HG03135 (cell line): ENCODE results near the gene VWA5B1.

ENCODE experiments used
- ATAC-seq: cut with Tn5 transposase; IDR thresholded peaks from one replicate; pipeline ENCODE4 v1.9.1; 2021; ENCODE audit warnings: mild to moderate bottlenecking, moderate library complexity; ENCODE audit not compliant: unreplicated experiment

Gene VWA5B1

DNA sequence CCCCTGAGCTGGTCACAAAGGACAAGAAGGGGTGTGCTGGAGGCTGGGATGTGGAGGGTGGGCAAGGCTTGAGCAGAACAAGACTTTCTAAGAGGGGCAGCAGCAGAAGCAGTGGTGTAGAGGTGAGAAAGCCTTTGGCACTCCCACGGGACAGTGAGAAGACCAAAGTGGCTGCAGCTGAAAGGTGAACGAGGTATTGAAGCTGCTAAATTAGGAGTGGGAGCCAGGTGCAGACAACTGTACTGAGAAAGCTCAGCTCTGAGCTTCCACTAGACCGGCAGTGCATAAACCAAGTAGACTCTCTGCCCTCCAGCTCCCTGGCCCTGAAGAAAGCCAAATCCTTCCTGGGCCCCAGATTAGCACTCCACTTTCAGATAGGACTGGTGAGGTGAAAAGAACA lies 93.0 kb downstream of the VWA5B1 start:
- ATAC-seq, result no peak

DNA sequence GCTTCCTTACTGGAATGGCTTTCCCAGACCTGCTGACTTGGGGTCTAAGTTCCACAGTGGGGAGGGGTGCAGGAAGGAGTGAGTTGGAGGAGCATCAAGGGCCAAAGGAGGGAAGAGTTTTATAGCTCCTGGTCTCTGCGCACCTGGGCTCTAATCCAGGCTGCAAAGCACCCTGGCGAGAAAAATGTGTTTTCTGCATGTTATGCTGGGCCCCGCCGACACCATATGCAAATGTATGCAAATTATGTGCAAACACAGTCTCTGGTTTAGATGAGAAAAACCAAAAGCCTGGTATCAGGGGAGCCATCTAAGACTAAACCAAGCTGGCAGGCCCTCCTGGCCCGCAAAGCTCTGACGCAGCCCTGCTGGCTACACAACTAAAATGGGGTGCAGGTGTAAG lies 95.0 kb downstream of the VWA5B1 start:
- ATAC-seq, result no peak

DNA sequence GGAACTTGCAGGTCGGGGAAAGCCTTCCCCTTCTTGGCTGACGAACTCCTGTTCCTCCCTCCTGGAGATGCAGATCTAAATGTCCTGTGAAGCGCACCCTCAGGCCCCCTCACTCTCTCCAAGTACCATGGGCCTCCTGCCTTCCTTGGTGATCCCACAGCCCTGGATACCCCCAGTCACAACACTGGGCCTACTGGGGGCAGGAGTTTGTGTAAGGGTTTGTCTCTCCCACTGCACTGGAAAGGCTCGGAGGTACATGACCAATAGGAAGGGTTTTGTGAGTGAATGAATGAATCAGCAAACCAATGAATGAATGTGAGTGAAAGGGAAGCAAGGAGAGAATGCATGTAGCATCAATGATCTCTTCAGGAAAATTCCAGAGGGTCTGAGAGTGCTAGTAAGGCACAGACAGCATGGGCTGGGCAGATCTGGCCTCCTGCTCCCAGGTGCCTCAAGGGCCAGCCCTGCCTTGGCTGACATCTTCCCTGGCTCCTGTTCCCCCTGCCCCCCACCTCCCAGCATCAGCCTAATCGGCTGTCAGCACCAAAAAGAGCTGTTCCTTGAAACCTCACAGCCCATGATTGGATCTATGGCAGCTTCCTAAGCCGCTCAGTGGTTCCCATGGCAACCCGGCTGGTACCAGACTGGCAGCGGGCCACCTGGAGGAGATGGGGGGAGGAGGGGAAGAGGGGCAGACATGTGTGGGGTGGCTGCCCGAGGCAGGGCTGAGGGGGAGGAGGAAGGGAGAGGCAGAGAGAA lies 95.8 kb downstream of the VWA5B1 start:
- ATAC-seq, result no peak

DNA sequence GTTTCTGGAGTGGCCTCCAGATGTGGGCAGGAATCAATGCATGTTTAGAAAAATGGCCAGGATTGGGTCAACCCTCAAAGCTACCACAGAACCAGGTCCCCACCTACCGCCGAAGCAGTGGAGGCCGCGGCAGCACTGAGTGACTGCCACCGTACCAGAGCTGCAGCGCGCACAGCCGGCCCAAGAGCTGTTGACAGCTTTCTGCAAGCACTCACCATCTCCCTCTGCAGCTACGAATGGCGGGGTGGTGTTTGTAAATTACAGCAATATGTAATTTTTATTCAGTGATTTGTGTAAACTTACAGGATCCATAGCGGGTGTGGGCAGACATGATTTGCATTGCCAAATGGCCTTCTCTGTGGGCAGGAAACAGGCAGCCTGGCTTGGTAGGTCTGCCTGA lies 98.9 kb downstream of the VWA5B1 start:
- ATAC-seq, result no peak

DNA sequence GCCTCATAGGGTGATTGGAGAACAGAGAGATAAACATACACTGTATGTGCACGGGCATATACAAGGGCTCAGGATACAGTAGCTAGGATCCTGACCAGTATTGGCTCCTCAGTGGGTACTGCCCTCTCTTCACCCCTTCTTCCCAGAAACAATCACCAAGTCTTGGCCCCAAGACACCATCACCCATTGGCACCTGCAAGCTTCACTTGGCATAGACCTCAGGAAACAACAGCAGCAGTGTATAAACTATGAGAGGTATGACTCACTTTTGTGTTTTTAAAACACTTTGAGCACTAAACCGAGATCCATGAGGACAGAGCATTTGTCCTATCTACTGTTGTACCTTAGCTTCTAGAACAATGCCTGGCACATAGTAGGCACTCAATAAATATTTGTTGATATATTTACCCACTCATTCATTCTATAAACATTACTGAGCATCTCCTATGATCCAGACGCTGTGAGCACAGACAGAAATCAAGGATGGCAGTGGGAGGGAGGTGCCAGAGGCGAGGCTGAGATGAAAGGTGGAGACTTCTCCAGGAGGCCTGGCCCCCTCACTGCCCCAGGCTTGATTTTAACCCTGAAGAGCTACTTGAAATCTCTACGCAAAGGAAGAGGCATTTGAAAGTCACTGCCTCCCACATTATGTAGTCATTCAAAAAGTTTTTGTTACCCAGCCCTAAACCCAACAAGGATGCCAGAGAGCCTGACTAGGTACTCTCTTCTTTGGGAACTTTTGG lies 100.1 kb downstream of the VWA5B1 start:
- ATAC-seq, result no peak

DNA sequence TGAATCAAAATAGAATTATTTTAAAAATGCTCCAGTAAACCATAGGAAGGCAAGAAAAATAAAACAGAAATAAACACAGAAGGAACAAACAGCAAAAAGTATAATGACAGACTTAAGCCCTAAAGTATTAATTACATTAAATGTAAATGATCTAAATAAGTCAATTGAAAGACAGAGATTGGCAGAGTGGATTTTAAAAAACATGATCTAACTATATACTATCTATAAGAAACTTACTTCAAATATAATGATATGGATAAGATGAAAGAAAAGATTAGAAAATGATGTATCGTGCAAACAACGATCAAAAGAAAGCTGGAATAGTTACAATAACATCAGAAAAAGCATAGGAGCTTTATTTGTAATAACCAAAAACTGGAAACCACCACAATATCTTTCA lies 104.6 kb downstream of the VWA5B1 start:
- ATAC-seq, result no peak

DNA sequence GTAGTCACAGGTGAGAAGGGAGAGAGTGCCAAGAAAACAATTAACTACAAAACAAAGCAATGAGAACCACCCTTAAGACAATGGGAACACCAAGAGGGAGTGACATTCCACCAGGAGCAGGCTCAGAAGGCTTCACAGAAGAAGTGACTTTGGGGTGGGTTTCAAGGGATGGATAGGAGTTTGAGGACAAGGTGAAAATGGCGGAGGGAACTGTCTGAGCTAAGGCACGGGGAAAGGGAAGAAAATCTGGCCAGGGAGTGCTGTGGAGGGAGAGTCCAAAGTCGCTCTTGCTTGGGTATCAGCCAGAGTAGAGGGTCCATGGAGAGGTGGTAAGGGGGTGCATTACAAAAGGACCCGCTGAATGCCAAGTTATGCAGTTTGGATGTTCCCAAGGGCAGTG lies 108.1 kb downstream of the VWA5B1 start:
- no peak for ATAC-seq

DNA sequence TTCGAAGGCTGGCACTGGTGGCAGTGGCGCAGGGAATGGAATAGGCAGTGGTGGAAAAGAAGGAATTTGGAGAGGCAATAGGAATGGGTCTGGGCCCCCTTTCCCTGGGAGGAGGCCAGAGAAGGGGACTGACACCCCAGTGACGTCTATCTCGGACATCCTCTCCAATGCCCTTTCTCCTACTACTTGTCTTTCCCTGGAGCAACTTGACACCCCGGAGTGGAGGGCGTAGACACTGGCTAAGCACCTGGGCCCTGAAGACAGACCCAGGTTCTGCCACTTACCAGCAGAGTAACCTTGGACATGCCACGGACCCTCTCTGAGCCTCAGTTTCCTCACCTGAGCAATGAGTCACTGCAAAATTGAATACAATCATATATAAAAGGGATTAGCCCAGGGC lies 108.5 kb downstream of the VWA5B1 start:
- ATAC-seq, result no peak

DNA sequence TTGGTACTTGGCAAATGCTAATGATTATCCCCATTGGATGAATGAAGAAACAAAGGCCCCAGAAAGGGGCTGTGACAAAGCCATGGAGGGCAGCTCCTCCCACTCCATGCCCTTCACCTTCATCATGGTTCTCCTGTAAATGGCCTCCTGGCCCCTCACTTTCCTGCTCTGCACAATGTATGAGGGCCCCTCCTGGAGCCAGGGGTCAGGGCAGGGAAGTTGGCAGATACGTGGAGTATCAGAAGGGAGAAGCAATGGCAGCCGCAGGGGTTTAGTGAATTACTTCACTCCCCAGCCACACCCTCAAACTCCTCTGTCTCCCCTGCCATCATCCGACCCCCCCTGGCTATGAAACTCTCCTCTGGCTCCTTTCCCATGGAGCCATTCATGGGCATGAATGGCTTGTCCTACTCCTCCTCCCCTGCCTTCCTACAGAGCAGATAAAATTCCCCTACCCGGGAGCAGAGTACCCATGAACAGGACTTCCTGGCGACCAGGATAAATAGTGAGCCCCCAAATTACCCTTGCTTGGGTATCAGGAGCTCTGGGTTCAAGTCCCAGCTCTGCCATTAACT lies 109.0 kb downstream of the VWA5B1 start:
- no peak for ATAC-seq

DNA sequence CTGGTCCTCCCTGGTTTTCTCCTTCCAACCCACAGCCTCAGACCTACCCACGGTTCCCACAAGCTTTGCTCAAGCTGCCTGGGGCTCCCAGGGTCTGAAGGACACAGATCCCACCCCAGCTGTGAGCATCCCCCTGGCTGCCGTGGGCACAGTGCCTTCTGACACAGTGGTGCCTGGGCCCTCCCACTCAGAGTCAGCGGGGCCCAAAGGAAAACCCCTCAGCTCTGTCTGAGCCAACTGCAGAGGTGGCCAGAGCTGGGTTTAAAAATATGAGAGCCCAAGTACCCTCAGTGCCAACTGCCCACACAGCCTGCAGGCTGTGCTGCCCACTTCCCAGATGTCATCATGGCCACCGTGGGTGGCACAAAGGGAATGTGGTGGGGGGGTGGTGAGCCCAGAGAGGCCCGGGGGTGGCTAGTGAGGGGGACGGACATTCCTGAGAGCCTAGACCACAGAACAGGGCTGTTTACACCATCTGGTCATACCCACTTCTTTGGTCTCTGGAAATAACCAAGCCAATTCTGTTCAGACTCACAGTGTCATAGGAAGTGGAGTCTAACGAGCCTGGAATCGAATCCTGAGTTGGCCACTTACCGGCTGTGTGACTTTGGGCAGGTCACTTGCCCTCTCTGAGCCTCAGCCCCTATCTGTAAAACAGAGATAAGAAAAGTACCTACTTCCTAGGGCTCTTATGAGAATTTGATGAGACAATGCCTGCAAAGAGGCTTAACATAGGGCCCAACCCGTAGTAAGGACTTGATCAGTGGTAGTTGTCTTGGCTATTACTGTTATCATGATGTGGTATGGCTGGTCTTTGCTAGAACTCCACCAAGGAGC lies 109.9 kb downstream of the VWA5B1 start:
- ATAC-seq, result no peak

DNA sequence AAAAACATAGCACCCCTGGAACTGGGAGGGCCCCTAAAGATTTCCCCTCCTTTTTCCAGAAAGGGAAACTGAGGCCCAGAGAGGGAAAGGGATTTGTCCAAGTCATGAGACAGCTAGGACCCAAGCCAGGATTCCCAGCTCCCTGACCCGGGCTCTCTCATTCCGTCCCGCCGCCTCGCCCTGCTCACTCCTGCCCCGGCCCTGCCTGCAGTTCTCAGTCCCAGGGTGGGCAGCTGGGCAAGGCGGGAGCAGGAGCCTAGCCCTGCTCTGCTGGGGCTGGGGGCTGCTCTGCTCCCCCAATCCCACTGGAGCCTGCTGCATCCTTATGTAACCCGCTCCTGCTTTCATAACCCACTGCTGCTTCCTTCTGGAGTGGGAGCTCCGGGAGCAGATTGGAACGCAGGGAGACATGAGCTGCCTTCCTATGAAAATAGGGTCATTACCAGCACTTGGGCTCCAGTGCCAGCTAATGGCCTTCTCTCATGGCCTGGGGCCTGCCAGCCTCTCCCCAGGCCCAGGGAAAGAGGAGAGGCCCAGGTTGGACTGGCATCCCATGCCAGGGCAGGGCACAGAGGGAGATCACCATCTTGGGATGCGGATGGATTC lies 110.8 kb downstream of the VWA5B1 start:
- ATAC-seq, result no peak

DNA sequence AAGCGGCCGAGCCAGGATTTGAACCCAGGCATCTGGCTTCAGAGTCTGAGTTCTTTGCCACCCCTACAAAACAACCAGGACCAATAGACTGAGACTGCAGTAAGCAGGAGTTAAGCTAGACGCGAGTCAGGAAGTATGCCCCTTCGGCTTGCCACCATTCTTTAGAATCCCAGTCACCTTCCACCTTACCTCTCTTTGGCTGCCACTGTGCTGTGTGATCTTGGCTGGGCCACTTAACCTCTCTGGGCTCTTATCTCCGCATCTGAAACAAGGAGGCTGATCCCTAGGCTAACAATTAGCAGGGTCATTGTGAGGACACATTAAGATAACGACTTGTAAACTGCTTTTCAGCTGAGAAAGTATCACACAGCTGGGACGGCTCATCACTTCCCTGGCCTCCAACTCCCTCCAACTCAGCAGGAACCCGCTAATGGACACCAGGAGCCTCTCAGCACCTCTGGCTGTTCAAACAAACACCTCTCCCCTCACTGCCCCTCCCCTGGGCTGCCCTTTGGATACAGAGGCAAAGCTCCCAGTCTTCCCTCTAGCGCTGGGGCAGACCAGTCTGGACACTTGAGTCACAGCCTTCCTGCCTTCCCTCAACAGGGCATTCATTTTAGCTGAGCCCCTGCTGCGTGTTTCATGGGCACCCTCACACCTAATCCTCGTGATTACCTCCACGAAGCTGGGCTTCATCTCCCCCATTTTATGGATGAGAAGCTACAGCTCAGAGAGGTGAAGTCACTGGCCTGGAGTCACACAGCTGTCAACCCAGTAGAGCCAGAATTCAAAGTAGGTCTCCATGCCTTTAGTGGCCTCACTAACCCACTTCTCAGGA lies 112.1 kb downstream of the VWA5B1 start:
- no peak for ATAC-seq

DNA sequence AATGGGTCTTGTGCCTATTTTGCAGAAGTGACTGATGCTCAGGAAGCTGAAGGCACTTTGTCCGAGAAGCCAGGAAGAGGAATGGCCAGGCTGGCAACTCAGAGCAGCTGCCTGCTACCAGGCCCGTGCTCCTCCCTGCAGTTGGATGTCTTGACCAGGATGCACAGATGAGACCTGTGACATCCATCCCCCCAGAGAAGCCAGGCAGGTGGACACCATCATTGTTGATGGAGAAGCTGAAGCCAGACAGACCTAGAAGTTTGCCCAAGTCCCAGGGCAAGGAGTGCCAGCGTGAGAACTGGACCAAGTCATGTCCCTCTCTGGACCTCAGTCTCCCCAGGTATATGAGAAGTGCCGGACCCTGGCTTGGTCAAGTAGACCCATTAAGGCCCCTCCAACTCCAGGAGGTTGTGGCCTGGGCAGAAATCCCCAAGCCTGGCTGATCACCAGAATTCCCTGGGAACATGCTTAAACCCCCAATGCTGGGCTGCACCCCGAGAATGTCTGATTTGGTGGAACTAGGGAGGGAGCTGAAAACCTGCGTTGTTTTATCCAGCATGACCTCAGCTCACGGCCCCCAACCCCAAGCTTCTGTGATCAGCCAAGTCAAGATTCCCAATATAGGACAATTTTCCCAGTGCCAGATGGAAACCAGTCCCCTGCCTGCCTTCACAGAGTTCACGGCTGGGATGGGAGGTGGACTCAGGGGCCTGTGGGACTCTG lies 112.9 kb downstream of the VWA5B1 start:
- no peak for ATAC-seq

DNA sequence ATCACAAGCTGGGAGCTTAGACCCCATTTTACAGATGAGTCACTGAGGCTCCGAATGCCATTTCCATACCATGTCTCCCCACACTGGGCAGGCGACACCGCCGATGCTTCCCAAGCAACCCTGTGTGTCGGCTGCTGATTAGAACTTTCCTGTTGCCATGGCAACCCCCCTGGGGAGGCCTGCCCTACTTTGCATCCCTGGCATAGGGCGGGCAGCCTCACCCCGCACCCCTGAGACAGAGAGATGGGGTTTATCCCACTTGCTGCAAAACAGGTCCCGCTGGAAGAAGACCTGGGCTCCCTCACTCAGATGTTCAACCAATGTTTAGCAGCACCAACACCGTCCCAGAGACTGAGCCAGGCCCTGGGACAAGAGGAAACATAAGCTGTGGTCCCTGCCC lies 113.8 kb downstream of the VWA5B1 start:
- no peak for ATAC-seq
